ENCODE measurements around the gene BABAM1. TPM values are rescaled to one million over a fixed set of nuclear protein-coding genes. Genes with fewer than 3 reads are reported as not detected.

The BABAM1 gene
- total and polyA plus RNA-seq, 2 experiments from 2014 or later = 82.7 to 90.3 TPM

- WGBS, 2 experiments (ENCODE audit: low coverage in 1 of 2, low lambda C conversion rate in 2 of 2, missing lambda C conversion rate in 2 of 2) = 69 to 73% methylated on average over 8 of the region's 8 CpGs
- peak overlapping the region; percentile 92 for H3K4me3 ChIP-seq
- no peak for DNase-seq
These were observed 24.6 kb upstream of the BABAM1 start for GRCh38 chr19:17242431-17243208.

GRCh38 chr19:17243211-17243829 lies 23.9 kb upstream of the BABAM1 start:
- Histone ChIP-seq H4K20me1 (ENCODE audit: insufficient read depth) (no peaks in the 10 kb centered on the region), H2AFZ (peak overlapping the region; percentile 71)
- 34 to 38% methylated on average over 6 of the region's 8 CpGs for WGBS, 2 experiments (ENCODE audit: low coverage in 1 of 2, low lambda C conversion rate in 2 of 2, missing lambda C conversion rate in 2 of 2)

More at GRCh38 chr19:17242431-17243208, 24.6 kb upstream of the BABAM1 start:
- in situ Hi-C loops (cut with MboI) = no loop called here
- Histone ChIP-seq H3K27me3 (replicated peaks; ENCODE audit: insufficient read depth) (no peaks in the 10 kb centered on the region), H3K9me2 (ENCODE audit: insufficient read depth) (no peaks in the 10 kb centered on the region), H3F3A (ENCODE audit: insufficient read depth) (0 out of 2 replicates have a peak, but pooled peaks cover 3% of the 10 kb centered on the region), H3K4me2 (ENCODE audit: unreplicated experiment) (peak overlapping the region; percentile 94), H3K36me3 (ENCODE audit: low read depth) (no peaks in the 10 kb centered on the region), H3K27ac (peak overlapping the region; percentile 15; the same call in 1 of the 2 replicates), H2AFZ (no peak overlapping the region), H3K9ac (0 out of 2 replicates have a peak overlapping the region, but pooled peaks have one; percentile 79), H3K4me1 (ENCODE audit: insufficient read depth) (peaks cover 26% of the 10 kb centered on the region), H3K79me2 (ENCODE audit: insufficient read depth) (peaks cover 70% of the 10 kb centered on the region), H3K9me3 (ENCODE audit: low read depth) (no peaks in the 10 kb centered on the region), H4K20me1 (ENCODE audit: insufficient read depth) (no peaks in the 10 kb centered on the region)
- no peak for TF ChIP-seq EZH2phosphoT487 (IDR thresholded peaks at IDR 0.05; ENCODE audit: insufficient read depth, low read depth)
- no peak for TF ChIP-seq EZH2 (IDR thresholded peaks at IDR 0.05; ENCODE audit: insufficient read depth, poor library complexity, severe bottlenecking)

GRCh38 chr19:17243830-17244617 lies 23.2 kb upstream of the BABAM1 start:
- Histone ChIP-seq H3K27ac (peak overlapping the region; percentile 30), H3F3A (ENCODE audit: insufficient read depth) (0 out of 2 replicates have a peak, but pooled peaks cover 3% of the 10 kb centered on the region), H3K79me2 (ENCODE audit: insufficient read depth) (peaks cover 55% of the 10 kb centered on the region), H3K9me2 (ENCODE audit: insufficient read depth) (no peaks in the 10 kb centered on the region), H3K4me3 (peak overlapping the region; percentile 92), H3K9me3 (ENCODE audit: low read depth) (no peaks in the 10 kb centered on the region), H4K20me1 (ENCODE audit: insufficient read depth) (no peaks in the 10 kb centered on the region), H2AFZ (peak overlapping the region; percentile 71), H3K36me3 (ENCODE audit: low read depth) (no peaks in the 10 kb centered on the region), H3K4me2 (ENCODE audit: unreplicated experiment) (peak overlapping the region; percentile 94), H3K4me1 (ENCODE audit: insufficient read depth) (peaks cover 26% of the 10 kb centered on the region), H3K27me3 (replicated peaks; ENCODE audit: insufficient read depth) (no peaks in the 10 kb centered on the region), H3K9ac (peak overlapping the region; percentile 79)
- peak; percentile 81 for DNase-seq
- TF ChIP-seq EZH2phosphoT487 (IDR thresholded peaks at IDR 0.05; ENCODE audit: insufficient read depth, low read depth) (no peak), EZH2 (IDR thresholded peaks at IDR 0.05; ENCODE audit: insufficient read depth, poor library complexity, severe bottlenecking) (no peak)
- in situ Hi-C loops (cut with MboI) = no loop called here
- 2 to 5% methylated on average over 27 to 51 of the region's 52 CpGs for WGBS, 2 experiments (ENCODE audit: low coverage in 1 of 2, low lambda C conversion rate in 2 of 2, missing lambda C conversion rate in 2 of 2)

More at GRCh38 chr19:17243211-17243829, 23.9 kb upstream of the BABAM1 start:
- peak overlapping the region; percentile 30 for H3K27ac ChIP-seq
- no peaks in the 10 kb centered on the region for H3K9me3 ChIP-seq (ENCODE audit: low read depth)
- H3K27me3 ChIP-seq (replicated peaks; ENCODE audit: insufficient read depth) = no peaks in the 10 kb centered on the region
- no peak for DNase-seq
- peak overlapping the region; percentile 94 for H3K4me2 ChIP-seq (ENCODE audit: unreplicated experiment)
- TF ChIP-seq EZH2phosphoT487 (IDR thresholded peaks at IDR 0.05; ENCODE audit: insufficient read depth, low read depth) = no peak
- TF ChIP-seq EZH2 (IDR thresholded peaks at IDR 0.05; ENCODE audit: insufficient read depth, poor library complexity, severe bottlenecking) = no peak
- no peaks in the 10 kb centered on the region for H3K9me2 ChIP-seq (ENCODE audit: insufficient read depth)
- H3K4me1 ChIP-seq (ENCODE audit: insufficient read depth) = peaks cover 26% of the 10 kb centered on the region
- peaks cover 63% of the 10 kb centered on the region for H3K79me2 ChIP-seq (ENCODE audit: insufficient read depth)
- 0 out of 2 replicates have a peak, but pooled peaks cover 3% of the 10 kb centered on the region for H3F3A ChIP-seq (ENCODE audit: insufficient read depth)
- peak overlapping the region; percentile 92 for H3K4me3 ChIP-seq
- peak overlapping the region; percentile 79 for H3K9ac ChIP-seq
- in situ Hi-C loops (cut with MboI) = no loop called here
- no peaks in the 10 kb centered on the region for H3K36me3 ChIP-seq (ENCODE audit: low read depth)
